Measurements from ENCODE around the gene ZBTB2. TPM values are rescaled to one million over a fixed set of nuclear protein-coding genes. Genes with fewer than 3 reads are reported as not detected.

The ZBTB2 gene
- polyA plus RNA-seq, 3 donors, result 7.2 to 14.0 (median 9.6) TPM

- Histone ChIP-seq H3K9ac (ENCODE audit: insufficient read depth, low read length, poor library complexity, severe bottlenecking) (no peak overlapping the region), H3K36me3 (replicated peaks in 1 of 2; ENCODE audit: control insufficient read depth in 1 of 2, insufficient read depth in 2 of 2, low read length in 2 of 2) (no peaks in the 10 kb centered on the region), H3K9me3 (replicated peaks in 1 of 2; ENCODE audit: control insufficient read depth in 1 of 2, insufficient read depth in 1 of 2, low read length in 2 of 2) (no peaks in the 10 kb centered on the region), H3K4me3 (replicated peaks in 1 of 3; ENCODE audit: low read depth in 2 of 3, low read length in 3 of 3) (no peak overlapping the region), H4K20me1 (ENCODE audit: insufficient read depth, low read length) (no peaks in the 10 kb centered on the region), H2AFZ (ENCODE audit: insufficient read depth, low read depth, low read length, poor library complexity, severe bottlenecking) (no peak overlapping the region), H3K27ac (ENCODE audit: low read depth in 1 of 2, low read length in 2 of 2) (no peak overlapping the region), H3K79me2 (ENCODE audit: insufficient read depth, low read length) (no peaks in the 10 kb centered on the region), H3K4me1 (ENCODE audit: control insufficient read depth in 1 of 2, insufficient read depth in 2 of 2, low read length in 2 of 2) (no peaks in the 10 kb centered on the region), H3K4me2 (replicated peaks; ENCODE audit: extremely low read depth, low read length, poor library complexity, severe bottlenecking) (no peak overlapping the region), H3K27me3 (ENCODE audit: control insufficient read depth in 2 of 2, insufficient read depth in 2 of 2, low read length in 2 of 2) (no peaks in the 10 kb centered on the region)
- no peaks in the 10 kb centered on the region for H3K36me3 Mint-ChIP-seq
- intact Hi-C loops (cut with micrococcal nuclease), result no loop called here
- TF ChIP-seq CTCF (IDR thresholded peaks at IDR 0.05), result no peak
- peaks cover 2 to 15% (median 4%) of the 10 kb centered on the region in 3 donors for H3K27me3 Mint-ChIP-seq (ENCODE audit: low read depth in 3 of 3)
- H3K9me3 Mint-ChIP-seq, result peaks cover 0 to 2% (median 0%) of the 10 kb centered on the region in 7 donors
- no peak overlapping the region for H3K4me3 Mint-ChIP-seq
- WGBS (ENCODE audit: insufficient coverage), result 98% methylated on average over 50 of the region's 52 CpGs
- H3K4me1 Mint-ChIP-seq, result no peaks in the 10 kb centered on the region
- H3K27ac Mint-ChIP-seq, result no peak overlapping the region
- no peak for DNase-seq
These were observed 49.7 kb downstream of the ZBTB2 start for GRCh38 chr6:151341476-151342195.

- Mint-ChIP-seq H3K4me3 (no peak overlapping the region), H3K4me1 (no peaks in the 10 kb centered on the region), H3K9me3 (peaks cover 0 to 4% (median 0%) of the 10 kb centered on the region in 7 donors), H3K27me3 (ENCODE audit: low read depth in 3 of 3) (peaks cover 0 to 11% (median 4%) of the 10 kb centered on the region in 3 donors), H3K36me3 (no peaks in the 10 kb centered on the region), H3K27ac (no peak overlapping the region)
- Histone ChIP-seq H3K79me2 (ENCODE audit: insufficient read depth, low read length) (no peaks in the 10 kb centered on the region), H3K9ac (ENCODE audit: insufficient read depth, low read length, poor library complexity, severe bottlenecking) (no peak overlapping the region), H4K20me1 (ENCODE audit: insufficient read depth, low read length) (no peaks in the 10 kb centered on the region), H3K27ac (ENCODE audit: low read depth in 1 of 2, low read length in 2 of 2) (no peak overlapping the region), H3K36me3 (replicated peaks in 1 of 2; ENCODE audit: control insufficient read depth in 1 of 2, insufficient read depth in 2 of 2, low read length in 2 of 2) (no peaks in the 10 kb centered on the region), H3K4me1 (ENCODE audit: control insufficient read depth in 1 of 2, insufficient read depth in 2 of 2, low read length in 2 of 2) (no peaks in the 10 kb centered on the region), H3K4me2 (replicated peaks; ENCODE audit: extremely low read depth, low read length, poor library complexity, severe bottlenecking) (no peak overlapping the region), H3K4me3 (replicated peaks in 1 of 3; ENCODE audit: low read depth in 2 of 3, low read length in 3 of 3) (no peak overlapping the region), H3K9me3 (replicated peaks in 1 of 2; ENCODE audit: control insufficient read depth in 1 of 2, insufficient read depth in 1 of 2, low read length in 2 of 2) (no peaks in the 10 kb centered on the region), H2AFZ (ENCODE audit: insufficient read depth, low read depth, low read length, poor library complexity, severe bottlenecking) (no peak overlapping the region), H3K27me3 (ENCODE audit: control insufficient read depth in 2 of 2, insufficient read depth in 2 of 2, low read length in 2 of 2) (no peaks in the 10 kb centered on the region)
- WGBS (ENCODE audit: insufficient coverage), result 91% methylated on average over 6 of the region's 15 CpGs
- intact Hi-C loops (cut with micrococcal nuclease), result no loop called here
- DNase-seq, result no peak
- no peak for TF ChIP-seq CTCF (IDR thresholded peaks at IDR 0.05)
These were observed 51.0 kb downstream of the ZBTB2 start for GRCh38 chr6:151340219-151340978.

Measured in CD14-positive monocyte (primary cell).